Right lobe of liver (tissue), 4 donors: ENCODE results near the gene BST2.

Source experiments
- CTCF ChIP-seq, 4 donors: fragments of 200-600 bp in 3 of 4; fragments of 450-650 bp in 1 of 4; IDR thresholded peaks; one replicate each; pipeline versions ENCODE4 v1.5.1 to v1.8.0; 2016 to 2022; ENCODE audit warnings: antibody characterized with exemption in 4 of 4, mild to moderate bottlenecking in 2 of 4
- POLR2A ChIP-seq: fragments of 450-650 bp; IDR thresholded peaks from one replicate; pipeline ENCODE4 v1.6.1; 2017; ENCODE audit warnings: antibody characterized with exemption, mild to moderate bottlenecking
- donor health status: DM: no; HTN: no; CAD: no.
- donor health status: DM: no; HTN: no; CAD: no.
- donor health status: DM: no; HTN: yes; CAD: no.

- no peak for TF ChIP-seq CTCF (IDR thresholded peaks at IDR 0.05)
- TF ChIP-seq POLR2A = peak; percentile 65
Observed at GRCh38 chr19:17419621-17420474, 14.4 kb upstream of the BST2 start, which contains the start of gene MVB12A.
